GM19438 (cell line): ENCODE results near the gene ATF7IP2.
"Not testable (repeated sequence)": the region's sequence is repeated elsewhere in the genome, so short reads cannot be mapped to it uniquely, and the experiment has no call there.

ENCODE experiments used
- ATAC-seq: cut with Tn5 transposase; IDR thresholded peaks from one replicate; pipeline ENCODE4 v1.9.1; 2021; ENCODE audit warnings: low read depth; ENCODE audit not compliant: unreplicated experiment

The ATF7IP2 gene

DNA sequence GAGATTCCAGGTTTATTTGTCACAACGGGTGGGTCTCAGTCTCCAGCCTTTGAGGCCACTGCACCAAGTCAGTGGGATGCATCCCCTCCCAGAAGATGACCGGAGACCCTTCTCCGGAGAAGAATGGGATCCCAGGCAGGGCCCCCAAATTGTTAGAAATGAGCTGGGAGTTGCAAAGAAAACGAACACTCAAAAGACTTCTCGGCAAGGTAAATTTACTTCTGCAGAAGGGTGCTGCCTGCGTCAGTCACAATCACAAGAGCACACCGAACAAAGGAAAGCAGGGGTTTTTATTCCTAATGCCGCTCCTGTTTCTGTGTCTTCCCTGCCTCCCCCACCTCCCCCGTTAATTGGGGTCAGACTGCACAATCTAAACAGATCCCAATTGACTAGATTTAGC is 61.4 kb downstream of the ATF7IP2 start:
- no peak for ATAC-seq

DNA sequence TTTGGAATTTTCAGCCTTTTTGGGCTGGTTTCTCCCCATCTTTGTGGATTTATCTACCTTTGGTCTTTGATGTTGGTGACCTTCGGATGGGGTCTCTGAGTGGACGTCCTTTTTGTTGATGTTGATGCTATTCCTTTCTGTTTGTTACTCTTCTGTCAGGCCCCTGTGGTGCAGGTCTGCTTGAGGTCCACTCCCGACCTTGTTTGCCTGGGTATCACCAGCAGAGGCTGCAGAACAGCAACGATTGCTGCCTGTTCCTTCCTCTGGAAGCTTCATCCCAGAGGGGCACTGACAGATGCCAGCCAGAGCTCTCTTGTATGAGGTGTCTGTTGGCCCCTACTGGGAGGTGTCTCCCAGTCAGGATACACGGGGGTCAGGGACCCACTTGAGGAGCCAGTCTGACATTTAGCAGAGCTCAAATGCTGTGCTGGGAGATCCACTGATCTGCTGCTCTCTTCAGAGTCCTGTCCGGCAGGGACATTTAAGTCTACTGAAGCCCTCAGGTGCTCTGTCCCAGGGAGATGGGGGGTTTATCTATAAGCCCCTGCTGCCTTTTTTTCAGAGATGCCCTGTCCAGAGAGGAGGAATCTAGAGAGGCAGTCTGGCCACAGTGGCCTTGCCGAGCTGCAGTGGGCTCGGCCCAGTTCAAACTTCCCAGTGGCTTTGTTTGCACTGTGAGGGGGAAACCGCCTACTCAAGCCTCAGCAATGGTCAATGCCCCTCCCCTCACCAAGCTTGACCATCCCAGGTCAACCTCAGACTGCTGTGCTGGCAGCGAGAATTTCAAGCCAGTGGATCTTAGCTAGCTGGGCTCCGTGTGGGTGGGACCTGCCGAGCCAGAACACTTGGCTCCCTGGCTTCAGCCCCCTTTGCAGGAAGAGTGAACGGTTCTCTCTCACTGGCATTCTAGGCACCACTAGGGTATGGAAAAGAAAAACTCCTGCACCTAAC is 66.6 kb downstream of the ATF7IP2 start:
- not testable (repeated sequence) for ATAC-seq

DNA sequence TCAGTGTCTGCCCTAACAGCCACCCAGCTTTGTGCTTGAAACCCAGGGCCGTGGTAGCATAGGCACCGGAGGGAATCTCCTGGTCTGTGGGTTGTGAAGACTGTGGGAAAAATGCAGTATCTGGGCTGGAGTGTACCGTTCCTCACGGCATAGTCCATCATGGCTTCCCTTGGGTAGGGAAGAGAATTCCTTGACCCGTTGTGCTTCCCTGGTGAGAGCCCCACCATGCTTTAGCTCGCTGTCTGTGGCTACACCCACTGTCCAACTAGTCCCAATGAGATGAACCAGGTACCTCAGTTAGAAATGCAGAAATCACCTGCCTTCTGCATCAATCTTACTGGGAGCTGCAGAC is 67.3 kb downstream of the ATF7IP2 start:
- ATAC-seq = no peak

DNA sequence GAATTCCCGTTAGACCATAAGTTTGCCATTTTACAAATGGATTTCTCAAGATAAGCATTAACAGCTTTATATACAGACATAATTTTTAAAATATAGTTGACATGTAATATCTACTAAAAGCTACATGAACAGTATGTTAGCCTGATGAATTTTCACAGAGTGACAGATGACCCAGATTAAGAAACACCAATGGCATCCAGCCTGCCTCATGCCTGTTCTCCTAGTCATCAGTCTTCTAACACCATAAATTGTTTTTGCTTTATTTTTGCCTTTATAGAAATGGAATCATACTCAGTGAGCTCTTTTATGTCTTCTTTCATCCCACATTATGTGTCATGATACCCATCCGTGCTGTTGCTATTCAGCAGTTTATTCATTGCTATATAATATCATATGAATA is 80.0 kb downstream of the ATF7IP2 start:
- no peak for ATAC-seq

DNA sequence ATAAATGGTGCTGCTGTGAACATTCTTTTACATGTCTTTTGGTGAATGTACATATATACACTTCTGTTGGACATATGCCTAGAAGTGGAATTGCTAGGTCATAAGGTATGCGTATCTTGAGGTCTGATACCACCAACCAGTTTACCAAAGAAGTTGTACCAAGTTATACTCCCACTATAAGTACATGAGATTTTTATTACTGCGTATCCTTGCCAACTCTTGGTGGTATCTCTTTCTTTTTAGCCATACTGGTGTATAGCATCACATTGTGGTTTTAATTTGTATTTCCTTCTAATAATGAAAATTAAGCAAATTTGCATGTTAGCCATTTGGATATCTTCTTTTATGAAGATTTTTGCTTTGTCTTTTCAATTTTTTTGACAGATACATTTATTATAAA is 80.5 kb downstream of the ATF7IP2 start:
- no peak for ATAC-seq

DNA sequence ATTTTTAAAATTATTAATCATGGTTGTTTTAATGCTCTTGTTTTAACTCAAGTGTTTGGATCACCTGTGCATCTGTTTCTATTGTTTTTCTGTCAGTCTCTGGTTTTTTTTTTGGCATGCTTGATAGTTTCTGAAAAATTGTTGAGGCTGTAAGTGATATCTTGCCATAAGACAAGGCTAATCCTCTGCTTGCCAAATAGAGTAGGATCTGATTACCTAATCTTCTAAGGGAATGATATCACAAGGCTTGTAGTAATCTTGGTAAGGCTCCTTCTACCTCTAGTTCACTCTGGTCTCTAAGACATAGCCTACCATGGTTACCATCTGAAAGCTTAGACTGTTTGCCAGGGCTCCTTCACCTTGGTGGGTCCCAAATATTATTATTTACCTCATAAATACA is 81.0 kb downstream of the ATF7IP2 start:
- no peak for ATAC-seq

DNA sequence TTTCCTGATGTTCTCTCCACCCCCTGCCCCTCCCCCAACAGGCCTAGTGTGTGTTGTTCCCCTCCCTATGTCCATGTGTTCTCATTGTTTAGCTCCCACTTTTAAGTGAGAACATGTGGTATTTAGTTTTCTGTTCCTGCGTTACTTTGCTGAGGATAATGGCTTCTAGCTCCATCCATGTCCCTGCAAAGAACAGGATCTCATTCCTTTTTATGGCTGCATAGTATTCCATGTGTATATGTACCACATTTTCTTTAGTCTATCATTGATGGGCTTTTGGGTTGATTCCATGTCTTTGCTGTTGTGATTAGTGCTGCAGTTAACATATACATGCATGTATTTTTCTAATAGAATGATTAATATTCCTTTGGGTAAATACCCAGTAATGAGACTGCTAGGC is 90.8 kb downstream of the ATF7IP2 start:
- ATAC-seq = not testable (repeated sequence)

DNA sequence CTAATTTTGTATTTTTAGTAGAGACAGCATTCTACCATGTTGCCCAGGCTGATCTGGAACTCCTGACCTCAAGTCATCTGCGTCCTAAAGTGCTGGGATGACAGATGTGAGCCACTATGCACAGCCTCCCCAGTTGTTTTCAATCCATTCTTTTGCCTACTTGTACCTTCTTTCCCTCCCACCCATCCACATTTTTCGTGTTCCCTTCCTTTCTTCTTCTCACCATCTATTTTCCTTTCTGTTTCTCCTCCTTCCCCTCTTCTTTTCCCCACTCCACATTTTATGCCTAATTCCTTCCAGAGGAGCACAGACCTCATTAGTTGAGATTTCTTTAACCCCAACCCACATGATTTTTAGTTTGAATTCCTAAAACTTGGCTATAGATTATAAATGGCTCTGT is 94.3 kb downstream of the ATF7IP2 start:
- no peak for ATAC-seq

DNA sequence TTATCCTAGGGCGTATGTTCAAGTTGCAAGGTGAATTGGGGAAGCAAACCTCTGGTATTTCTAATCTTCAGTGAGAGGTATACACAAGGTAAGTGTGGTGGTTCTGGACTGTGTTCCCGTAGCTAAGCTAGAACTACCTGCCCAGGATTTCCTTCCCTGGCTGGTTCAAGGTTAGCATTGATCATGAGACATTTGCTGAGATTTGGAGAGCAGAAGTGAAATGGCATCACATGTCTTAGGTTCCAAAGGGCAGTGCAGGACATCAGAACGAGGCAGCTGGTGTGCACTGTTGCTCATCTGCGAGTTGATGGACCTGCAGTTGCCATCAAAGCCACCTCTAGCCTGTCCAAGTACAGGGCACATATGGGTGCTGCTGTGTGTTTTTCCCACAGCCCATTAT is 99.3 kb downstream of the ATF7IP2 start:
- ATAC-seq = no peak

DNA sequence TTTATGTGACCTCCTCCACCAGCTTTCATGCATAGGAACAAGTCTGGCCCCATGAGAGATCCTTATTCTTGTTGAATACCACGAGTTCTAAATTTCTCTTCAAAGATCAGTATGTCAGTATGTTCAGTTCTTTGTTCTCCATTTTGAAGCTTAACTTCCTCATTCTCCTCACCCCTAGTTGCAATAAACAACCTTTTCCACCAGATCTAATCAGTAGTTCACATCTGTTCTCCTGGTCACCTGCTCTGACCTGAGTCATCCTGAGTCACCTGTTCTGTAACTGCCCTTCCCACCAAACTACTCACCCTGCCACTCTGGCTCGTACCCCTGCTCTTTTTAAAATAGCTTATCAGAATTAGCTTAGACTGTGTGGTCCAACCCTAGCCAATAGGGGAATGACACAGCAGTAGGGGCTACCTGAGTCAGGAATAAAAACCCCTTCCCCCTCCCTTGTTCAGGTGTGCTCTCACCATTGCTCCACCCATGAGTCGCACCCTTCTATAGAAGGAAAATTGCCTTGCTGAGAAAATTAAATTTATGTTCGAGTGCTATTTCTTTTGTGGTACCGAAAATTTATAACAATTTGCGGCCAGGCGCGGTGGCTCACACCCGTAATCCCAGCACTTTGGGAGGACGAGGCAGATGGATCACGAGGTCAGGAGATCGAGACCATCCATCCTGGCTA is 100.0 kb downstream of the ATF7IP2 start:
- ATAC-seq = no peak

DNA sequence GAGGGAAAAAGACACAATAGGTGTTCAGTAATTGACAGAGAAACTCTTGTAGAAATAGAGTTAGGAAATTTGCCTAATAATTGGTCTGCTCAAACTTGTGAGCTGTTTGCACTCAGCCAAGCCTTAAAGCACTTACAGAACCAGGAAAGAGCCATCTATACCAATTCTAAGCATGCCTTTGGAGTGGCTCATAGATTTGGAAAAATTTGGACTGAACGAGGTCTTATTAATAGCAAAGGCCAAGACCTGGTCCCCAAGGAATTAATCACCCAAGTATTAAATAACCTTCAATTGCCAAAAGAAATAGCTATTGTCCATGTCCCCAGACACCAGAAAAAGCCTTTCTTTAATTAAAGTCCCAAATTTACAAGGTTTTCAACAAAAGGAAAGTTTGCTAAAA is 104.3 kb downstream of the ATF7IP2 start:
- ATAC-seq = no peak

DNA sequence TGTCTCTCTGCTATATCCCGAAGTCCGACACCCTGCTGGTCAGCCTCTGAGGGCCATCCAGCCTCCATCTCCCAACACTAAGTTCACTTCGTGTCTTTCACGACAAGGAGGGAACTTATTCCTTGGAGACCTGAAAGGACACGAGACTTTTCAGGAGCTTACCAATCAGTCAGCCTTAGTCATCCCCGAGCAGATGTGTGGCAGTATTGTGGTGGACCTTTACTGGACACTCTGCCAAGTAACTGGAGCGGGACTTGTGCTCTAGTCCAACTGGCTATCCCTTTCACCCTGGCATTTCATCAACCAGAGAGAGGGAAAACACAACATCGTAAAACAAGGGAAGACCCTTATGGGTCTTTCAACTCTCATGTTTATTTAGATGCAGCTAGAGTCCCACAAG is 107.4 kb downstream of the ATF7IP2 start:
- no peak for ATAC-seq

DNA sequence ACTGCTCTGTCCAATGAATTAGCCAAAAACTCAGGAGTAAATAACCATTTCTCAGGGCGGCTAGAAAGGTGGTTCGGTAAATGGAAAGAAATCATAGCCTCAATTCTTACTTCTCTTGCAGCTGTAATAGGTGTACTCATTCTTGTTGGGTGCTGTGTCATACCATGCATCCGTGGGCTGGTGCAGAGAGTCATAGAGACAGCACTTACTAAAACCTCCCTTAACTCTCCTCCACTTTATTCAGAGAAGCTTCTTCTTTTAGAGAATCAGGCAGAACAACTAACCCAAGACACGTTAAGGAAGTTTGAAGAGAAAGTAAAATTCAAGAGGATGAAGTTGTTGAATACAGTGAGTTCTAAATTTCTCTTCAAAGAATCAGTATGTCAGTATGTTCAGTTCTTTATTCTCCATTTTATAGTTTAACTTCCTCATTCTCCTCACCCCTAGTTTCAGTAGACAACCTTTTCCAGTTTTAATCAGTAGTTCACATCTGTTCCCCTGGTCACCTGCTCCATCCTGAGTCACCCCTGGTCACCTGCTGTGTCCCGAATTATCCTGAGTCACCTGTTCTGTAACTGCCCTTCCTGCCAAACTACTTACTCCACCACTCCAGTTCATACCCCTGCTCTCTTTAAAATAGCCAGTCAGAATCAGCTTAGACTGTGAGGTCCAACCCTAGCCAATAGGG is 108.6 kb downstream of the ATF7IP2 start:
- no peak for ATAC-seq

DNA sequence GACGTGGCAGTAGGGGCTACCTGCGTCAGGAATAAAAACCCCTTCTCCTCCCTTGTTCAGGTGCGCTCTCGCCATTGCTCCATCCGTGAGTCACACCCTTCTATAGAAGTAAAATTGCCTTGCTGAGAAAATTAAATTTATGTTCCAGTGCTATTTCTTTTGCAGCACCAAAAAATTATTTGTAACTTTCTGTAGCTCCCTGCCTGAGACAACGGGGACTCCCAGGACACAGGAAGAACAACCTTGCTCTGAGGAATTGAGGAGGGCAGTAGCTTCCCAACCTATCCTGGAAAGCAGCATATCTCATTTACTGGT is 109.1 kb downstream of the ATF7IP2 start:
- ATAC-seq = no peak

DNA sequence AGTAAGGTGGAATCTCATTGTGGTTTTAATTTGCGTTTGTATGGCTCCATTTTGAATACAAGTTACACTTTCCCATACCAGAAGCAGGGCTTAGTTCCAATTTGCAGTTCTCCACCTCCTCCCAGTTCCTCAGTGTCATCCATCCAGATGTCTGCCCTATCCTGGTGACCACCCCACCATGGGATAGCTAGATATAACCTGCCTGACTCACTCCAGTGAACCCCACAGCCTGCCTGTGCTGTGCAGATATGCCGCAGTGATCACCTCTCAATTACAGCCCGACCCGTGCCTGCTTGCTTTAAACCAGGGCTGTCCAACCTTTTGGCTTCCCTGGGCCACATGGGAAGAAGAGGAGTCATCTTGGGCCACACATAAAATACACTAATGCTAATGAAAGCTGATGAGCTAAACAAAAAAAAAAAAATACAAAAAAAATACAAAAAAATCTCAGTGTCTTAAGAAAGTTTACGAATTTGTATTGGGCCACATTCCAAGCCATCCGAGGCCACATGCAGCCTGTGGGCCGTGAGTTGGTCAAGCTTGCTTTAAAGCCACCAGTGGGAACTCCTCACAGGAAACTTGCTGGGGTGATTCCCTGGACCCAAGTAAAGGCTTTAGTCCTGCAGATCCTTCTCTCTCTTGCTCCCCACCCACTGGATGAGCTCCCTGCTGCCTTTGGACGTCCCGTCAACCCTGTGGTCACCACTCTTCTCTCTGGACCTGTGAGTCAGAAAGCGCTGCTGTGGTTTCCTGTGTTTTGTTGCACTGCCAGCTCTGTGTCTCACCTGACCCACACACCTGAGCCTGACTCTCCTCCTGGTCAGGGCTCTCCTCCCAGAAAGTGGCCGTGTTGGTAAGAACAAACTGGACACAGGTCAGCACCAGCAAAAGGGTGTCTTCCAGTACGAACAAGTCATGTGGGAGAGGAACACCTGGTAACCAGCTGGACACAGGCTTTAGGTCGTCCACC is 111.6 kb downstream of the ATF7IP2 start:
- ATAC-seq = no peak

DNA sequence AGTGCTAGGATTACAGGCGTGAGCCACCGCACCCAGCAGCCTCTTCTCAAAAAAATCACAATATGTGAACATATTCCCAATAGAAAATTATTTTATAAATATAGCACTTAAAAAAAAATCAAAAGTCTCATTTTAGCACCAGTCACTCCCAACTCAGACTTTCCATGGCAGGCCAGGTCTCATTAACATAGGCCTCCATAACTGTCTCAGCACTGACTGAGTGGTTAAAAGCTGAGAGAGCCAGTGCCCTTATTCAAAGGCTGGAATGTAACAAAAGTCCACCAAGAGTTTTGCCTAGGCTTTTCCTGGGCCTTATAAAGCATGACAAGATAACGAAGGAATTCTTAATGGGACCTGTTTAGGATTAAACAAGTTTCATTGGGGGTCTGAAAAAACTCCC is 114.7 kb downstream of the ATF7IP2 start:
- no peak for ATAC-seq

DNA sequence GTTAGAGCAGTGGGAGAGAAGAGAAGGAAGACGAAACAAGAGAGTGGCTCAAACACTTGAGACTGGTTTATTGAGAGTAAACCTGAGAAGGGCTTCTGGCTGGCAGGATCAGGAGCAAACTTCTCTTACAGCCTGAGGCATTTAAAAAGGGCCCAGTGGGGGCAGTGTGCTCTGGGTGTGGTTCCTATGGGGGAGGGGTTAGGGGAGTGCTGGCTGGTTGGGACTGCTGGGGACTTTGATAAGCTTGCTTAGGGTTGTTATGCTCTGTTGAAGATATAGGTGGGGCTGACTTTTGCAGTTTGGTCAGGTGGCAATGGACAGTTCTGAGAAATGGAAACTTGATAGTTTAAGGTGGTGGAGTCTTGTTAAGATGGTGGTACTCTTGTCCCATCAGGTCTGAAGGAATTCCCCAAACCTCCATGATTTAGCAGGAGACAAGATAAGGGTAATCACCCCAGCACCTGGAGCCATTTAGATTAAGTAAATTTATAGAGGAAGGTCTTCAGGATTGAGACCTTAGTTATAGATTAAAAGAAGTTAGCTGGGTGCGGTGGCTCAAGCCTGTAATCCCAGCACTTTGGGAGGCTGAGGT is 115.3 kb downstream of the ATF7IP2 start:
- no peak for ATAC-seq

DNA sequence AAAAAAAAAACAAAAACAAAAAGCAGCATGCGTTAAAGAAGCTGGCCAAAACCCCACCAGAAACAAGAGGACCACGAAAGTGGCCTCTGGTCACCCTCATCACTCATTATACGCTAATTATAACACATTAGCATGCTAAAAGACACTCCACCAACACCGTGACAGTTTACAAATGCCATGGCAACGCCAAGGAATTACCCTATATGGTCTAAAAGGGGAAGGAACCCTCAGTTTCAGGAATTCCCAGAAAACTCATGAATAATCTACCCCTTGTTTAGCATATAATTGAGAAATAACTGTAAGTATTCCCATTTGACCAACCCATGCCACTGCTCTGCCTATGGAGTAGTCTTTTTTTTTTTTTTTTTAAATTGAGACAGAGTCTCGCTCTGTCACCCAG is 116.9 kb downstream of the ATF7IP2 start:
- no peak for ATAC-seq

DNA sequence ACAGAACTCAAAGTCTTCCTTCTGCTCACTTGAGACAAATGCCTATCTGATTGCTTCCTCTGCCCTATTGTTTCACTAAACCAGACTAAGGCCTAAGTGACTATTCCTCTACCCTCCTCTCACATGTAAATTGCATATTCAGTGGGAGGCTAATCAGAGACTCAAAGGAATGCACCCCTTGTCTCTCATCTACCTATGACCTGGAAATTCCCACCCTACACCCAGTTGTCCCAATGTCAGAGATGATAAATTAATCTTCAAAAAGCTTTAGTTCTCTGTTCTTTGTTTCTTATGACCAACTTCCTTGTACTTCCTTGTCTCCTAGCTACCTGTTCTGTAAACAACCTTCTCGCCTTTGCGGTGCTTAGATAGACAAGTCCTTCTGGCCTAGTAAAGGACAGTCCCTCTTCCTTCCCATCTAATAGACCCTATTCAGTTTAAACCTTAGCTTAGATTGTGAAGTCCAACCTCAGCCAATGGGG is 118.6 kb downstream of the ATF7IP2 start:
- ATAC-seq = no peak

DNA sequence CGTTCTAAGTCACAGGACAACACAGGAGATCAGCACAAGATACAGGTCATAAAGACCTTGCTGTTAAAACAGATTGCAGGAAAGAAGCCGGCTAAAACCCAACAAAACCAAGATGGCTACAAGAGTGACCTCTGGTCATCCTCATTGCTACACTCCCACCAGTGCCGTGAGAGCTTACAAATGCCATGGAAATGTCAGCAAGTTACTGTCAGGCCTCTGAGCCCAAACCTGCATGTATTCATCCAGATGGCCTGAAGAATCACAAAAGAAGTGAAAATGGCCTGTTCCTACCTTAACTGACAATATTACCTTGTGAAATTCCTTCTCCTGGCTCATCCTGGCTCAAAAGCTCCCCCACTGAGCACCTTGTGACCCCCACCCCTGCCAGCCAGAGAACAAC is 119.4 kb downstream of the ATF7IP2 start:
- ATAC-seq = not testable (repeated sequence)
